GM12873 (cell line): ENCODE measurements around the gene SMAD3.

ENCODE experiments used
- TF ChIP-seq, protein P1 (sequence below): IDR thresholded peaks from 2 replicates; pipeline ENCODE4 v1.5.1; 2012; ENCODE audit warnings: low read depth, mild to moderate bottlenecking, moderate library complexity, low read length, control low read depth; ENCODE audit not compliant: insufficient read depth; ENCODE audit errors: missing control alignments

The SMAD3 gene

DNA sequence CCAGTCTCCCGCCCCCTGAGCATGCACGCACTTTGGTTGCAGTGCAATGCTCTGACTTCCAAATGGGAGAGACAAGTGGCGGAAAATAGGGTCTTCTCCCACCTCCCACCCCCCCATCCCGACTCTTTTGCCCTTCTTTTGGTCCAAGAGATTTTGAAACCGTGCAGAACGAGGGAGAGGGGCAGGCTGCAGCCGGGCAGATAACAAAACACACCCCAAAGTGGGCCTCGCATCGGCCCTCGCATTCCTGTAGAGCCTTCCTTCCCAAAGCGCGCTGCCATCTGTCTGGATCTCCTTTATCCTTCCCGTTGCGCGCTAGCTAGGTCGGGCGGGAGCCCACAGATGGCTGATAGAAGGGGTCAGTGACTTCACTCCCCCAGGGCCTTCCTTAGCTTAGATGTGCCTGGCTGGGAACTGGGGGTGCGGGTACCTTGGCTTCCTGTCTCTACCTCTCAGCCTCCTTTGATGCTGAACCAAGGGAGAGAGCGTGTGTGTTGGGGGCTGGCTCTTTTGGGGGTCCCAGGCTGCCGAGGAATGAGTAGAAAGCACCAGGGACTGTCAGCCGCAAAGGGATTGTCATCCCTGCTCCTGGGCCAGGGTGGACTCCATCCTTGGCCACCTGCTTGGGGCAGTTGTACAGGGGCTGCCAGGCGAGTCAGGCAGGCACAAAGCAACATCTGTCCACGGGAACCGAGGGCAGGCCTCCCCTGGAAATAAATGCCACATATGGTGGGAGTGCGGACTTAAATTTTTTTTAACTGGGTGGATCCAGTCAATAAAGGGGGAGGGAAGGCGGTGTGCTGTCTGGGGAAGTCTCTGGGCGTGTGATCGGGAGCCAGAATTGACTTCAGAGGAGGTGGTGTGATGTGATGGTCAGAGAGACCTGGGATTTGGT, 1.8 kb downstream of the SMAD3 start:
- TF ChIP-seq, protein P1, sequence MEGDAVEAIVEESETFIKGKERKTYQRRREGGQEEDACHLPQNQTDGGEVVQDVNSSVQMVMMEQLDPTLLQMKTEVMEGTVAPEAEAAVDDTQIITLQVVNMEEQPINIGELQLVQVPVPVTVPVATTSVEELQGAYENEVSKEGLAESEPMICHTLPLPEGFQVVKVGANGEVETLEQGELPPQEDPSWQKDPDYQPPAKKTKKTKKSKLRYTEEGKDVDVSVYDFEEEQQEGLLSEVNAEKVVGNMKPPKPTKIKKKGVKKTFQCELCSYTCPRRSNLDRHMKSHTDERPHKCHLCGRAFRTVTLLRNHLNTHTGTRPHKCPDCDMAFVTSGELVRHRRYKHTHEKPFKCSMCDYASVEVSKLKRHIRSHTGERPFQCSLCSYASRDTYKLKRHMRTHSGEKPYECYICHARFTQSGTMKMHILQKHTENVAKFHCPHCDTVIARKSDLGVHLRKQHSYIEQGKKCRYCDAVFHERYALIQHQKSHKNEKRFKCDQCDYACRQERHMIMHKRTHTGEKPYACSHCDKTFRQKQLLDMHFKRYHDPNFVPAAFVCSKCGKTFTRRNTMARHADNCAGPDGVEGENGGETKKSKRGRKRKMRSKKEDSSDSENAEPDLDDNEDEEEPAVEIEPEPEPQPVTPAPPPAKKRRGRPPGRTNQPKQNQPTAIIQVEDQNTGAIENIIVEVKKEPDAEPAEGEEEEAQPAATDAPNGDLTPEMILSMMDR, result no peak

DNA sequence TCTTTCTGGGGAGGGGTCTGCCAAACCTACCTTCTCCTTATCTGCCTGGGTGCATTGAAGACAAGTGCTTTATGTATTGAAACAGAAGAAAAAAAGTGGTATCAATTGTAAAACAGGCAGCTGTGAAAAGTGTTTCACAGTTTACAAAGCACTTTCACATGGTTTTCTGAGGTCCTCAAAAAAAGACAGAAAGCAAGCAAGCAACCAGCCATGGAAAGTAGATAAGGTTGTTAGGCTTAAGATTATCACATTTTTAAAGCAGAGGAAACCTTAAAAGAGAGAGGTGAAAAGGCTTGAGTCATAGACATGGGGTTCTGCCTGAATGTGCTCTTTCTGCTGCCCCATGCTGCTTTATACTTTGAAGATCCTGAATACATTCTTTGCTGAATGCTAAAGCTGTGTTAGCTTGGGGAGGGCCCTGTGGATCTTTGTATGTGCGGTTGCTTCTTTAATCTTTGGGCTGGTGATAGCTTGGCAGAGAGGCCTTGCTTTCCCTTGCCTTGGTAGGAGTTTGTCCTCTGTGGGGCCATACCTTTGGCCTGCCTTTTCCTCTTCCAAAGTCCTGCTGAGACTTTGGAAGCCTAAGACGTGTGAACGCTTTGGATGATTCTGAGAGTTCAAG, 2.6 kb downstream of the SMAD3 start:
- TF ChIP-seq, protein P1, result no peak

GRCh38 chr15:67068710-67069400, 3.5 kb downstream of the SMAD3 start:
- TF ChIP-seq, protein P1, result no peak

DNA sequence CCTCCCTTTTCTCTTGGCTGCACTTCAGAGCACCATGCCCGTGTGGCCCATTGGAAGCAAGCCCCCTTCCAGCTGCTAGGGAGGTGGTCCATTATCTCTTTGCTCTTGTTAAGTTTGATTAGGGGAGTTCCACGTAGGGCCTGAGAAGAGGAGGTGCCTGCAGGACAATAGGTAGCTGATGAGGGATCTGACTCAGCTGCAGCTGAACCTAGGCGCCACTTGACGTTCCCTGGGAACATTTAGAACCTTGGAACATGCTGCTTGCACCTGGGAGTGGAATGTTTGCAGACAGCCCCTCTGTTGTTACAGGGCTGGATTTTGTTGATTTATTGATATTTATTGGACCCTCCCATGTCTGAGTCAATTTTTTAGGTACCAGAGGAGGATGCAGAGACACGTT, 4.7 kb downstream of the SMAD3 start:
- TF ChIP-seq, protein P1, result no peak

- TF ChIP-seq, protein P1, result no peak
These were observed 5.7 kb downstream of the SMAD3 start for GRCh38 chr15:67070892-67071664.

DNA sequence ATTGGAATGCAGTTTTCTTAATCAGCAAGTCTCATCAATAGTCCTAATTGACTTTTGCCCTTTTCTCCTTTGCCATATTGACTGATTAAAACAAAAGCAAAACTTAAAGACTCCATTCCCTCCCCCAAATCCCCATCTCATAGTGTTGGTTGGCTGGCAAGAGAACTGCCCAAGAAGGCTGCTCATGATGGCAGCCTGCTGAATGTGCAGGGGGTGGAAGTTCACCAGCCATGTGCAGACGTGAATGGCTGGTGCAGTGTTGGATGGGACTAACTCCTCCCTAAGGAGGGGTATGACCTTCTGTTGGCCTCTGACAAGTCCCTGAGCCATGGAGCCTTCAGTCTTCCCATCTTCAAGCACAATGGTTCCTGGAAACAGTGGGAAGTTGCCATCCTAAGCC, 7.0 kb downstream of the SMAD3 start:
- TF ChIP-seq, protein P1, result no peak
